ENCODE data around the gene CDH20. TPM values are rescaled to one million over a fixed set of nuclear protein-coding genes. Genes with fewer than 3 reads are reported as not detected.

The CDH20 gene
- total RNA-seq, 4 donors from 2014 or later: 1.4 to 17.7 (median 5.1) TPM; not detected in 1

GRCh38 chr18:61426492-61427053 lies 93.3 kb downstream of the CDH20 start:
- TF ChIP-seq CTCF (IDR thresholded peaks at IDR 0.05; ENCODE audit: low read depth): no peak

- no peak for TF ChIP-seq CTCF (IDR thresholded peaks at IDR 0.05; ENCODE audit: low read depth)
These were observed 95.0 kb downstream of the CDH20 start for GRCh38 chr18:61428266-61428665.

- no peak for TF ChIP-seq CTCF (IDR thresholded peaks at IDR 0.05; ENCODE audit: low read depth)
These were observed 99.4 kb downstream of the CDH20 start for GRCh38 chr18:61432590-61432989.

GRCh38 chr18:61435064-61435652 lies 101.9 kb downstream of the CDH20 start:
- no peak for TF ChIP-seq CTCF (IDR thresholded peaks at IDR 0.05; ENCODE audit: low read depth)

- no peak for TF ChIP-seq CTCF (IDR thresholded peaks at IDR 0.05; ENCODE audit: low read depth)
These were observed 110.0 kb downstream of the CDH20 start for GRCh38 chr18:61443081-61443725.

- TF ChIP-seq CTCF (IDR thresholded peaks at IDR 0.05; ENCODE audit: low read depth): no peak
These were observed 115.1 kb downstream of the CDH20 start for GRCh38 chr18:61448316-61448715.

- TF ChIP-seq CTCF (IDR thresholded peaks at IDR 0.05; ENCODE audit: low read depth): no peak
These were observed 126.8 kb downstream of the CDH20 start for GRCh38 chr18:61459896-61460648.

Data from subcutaneous adipose tissue (tissue), 4 donors.